Activated CD4-positive, alpha-beta T cell treated with anti-CD3 and anti-CD28 coated beads, Interleukin-2, amount 50 U/mL, for 4 hours (primary cell): ENCODE data around the gene B4GALNT3.

ENCODE experiments used
- DNase-seq, 2 experiments: peaks; one replicate each; pipeline ENCODE4 v3.0.0-alpha.2; 2020

The B4GALNT3 gene

GRCh38 chr12:602700-603068, 142.9 kb downstream of the B4GALNT3 start:
- DNase-seq = no peak

GRCh38 chr12:604956-605355, 145.2 kb downstream of the B4GALNT3 start:
- DNase-seq = no peak

- DNase-seq = no peak
Measured at GRCh38 chr12:607541-608001, 147.8 kb downstream of the B4GALNT3 start.

GRCh38 chr12:608413-608812, 148.7 kb downstream of the B4GALNT3 start:
- DNase-seq = no peak

GRCh38 chr12:608921-609320, 149.2 kb downstream of the B4GALNT3 start:
- no peak for DNase-seq

- DNase-seq = no peak
Measured at GRCh38 chr12:611721-612120, 152.0 kb downstream of the B4GALNT3 start.

- no peak for DNase-seq
Measured at GRCh38 chr12:612293-612692, 152.6 kb downstream of the B4GALNT3 start.

- DNase-seq = no peak
Measured at GRCh38 chr12:612886-613285, 153.1 kb downstream of the B4GALNT3 start.
